ENCODE data around the gene IQSEC3.

Gene IQSEC3

DNA sequence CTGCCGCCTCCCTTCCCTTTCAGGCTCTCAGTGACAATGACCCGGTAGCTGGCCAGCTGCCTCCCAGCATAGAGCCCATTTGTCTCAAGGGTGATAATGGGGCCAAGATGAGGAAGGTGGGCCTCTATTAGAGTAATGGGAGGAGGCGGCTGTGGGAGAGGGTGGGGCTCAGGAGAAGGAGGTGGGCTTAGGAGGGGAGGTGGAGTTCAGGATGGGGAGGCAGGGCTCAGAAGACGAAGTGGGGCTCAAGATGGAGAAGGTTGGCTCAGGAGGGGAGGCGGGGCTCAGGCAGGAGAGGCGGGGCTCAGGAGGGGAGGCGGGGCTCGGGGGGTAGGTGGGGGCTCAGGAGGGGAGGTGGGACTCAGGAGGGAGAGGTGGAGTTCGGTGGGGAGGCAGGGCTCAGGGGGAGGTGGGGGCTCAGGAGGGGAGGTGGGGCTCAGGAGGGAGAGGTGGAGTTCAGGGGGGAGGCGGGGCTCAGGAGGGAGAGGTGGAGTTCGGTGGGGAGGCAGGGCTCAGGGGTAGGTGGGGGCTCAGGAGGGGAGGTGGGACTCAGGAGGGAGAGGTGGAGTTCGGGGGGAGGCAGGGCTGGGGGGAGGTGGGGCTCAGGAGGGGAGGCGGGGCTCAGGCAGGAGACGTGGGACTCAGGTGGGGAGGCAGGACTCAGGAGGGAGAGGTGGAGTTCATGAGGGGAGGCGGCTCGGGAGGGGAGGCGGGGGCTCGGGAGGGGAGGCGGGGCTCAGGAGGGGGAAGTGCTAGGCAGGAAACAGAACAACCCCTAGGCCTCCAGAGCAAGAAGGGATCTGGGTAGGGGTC lies 36.8 kb downstream of the IQSEC3 start:
- TF ChIP-seq, protein P1, sequence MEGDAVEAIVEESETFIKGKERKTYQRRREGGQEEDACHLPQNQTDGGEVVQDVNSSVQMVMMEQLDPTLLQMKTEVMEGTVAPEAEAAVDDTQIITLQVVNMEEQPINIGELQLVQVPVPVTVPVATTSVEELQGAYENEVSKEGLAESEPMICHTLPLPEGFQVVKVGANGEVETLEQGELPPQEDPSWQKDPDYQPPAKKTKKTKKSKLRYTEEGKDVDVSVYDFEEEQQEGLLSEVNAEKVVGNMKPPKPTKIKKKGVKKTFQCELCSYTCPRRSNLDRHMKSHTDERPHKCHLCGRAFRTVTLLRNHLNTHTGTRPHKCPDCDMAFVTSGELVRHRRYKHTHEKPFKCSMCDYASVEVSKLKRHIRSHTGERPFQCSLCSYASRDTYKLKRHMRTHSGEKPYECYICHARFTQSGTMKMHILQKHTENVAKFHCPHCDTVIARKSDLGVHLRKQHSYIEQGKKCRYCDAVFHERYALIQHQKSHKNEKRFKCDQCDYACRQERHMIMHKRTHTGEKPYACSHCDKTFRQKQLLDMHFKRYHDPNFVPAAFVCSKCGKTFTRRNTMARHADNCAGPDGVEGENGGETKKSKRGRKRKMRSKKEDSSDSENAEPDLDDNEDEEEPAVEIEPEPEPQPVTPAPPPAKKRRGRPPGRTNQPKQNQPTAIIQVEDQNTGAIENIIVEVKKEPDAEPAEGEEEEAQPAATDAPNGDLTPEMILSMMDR (conservative IDR thresholded peaks at IDR 0.05; ENCODE audit: low read length), result no peak
- TF ChIP-seq EZH2phosphoT487 (IDR thresholded peaks at IDR 0.05; ENCODE audit: borderline replicate concordance), result no peak
- no peaks in the 10 kb centered on the region for H3K79me2 ChIP-seq (ENCODE audit: insufficient read depth, low read length)
- no peak overlapping the region for H2AFZ ChIP-seq (ENCODE audit: low read length)
- 0 out of 2 replicates have a peak, but pooled peaks cover 3% of the 10 kb centered on the region for H3F3A ChIP-seq (ENCODE audit: low read depth)
- no peak overlapping the region for H3K4me3 ChIP-seq (ENCODE audit: low read length, poor library complexity, severe bottlenecking)
- no peaks in the 10 kb centered on the region for H3K9me2 ChIP-seq (replicated peaks; ENCODE audit: low read depth, low read length)
- H3K36me3 ChIP-seq (ENCODE audit: insufficient read depth, low read length), result no peaks in the 10 kb centered on the region
- no peaks in the 10 kb centered on the region for H3K9me3 ChIP-seq (ENCODE audit: insufficient read depth, low read depth, low read length)
- no peaks in the 10 kb centered on the region for H3K27me3 ChIP-seq (ENCODE audit: insufficient read depth, low read length, poor library complexity, severe bottlenecking)
- no peak overlapping the region for H3K4me2 ChIP-seq (ENCODE audit: low read depth, low read length, poor library complexity, severe bottlenecking)
- H4K20me1 ChIP-seq (ENCODE audit: insufficient read depth, low read length, poor library complexity, severe bottlenecking), result no peaks in the 10 kb centered on the region
- peak overlapping the region; percentile 38 for H3K9ac ChIP-seq (ENCODE audit: low read depth, low read length, poor library complexity, severe bottlenecking)
- peaks cover 51% of the 10 kb centered on the region for H3K4me1 ChIP-seq (ENCODE audit: insufficient read depth, low read length, poor library complexity, severe bottlenecking)

DNA sequence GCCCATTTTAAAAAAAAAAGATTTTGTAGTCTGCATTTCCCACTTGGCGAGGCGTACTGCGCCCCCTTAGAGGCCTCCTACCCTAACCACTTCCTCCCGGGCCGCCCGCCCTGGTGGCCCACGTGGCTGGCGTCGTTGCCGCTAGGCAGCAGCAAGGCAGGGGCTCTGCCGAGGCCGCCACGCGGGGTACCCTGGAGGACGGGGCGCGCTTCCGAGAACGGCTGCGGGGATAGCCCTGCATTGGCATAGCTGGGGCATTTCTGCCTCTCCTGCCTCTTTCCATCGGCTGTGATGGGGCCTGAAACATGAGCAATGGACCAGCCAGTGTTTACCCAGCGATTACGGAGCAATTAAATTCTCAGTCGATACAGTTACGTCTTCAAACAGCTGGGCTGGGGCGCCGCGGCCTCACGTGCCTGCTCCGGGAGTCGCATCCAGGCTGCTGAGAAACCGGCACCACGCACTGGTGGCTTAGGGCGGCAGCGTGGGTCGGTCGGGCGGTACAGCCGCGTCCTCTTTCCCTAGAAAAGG lies 38.0 kb downstream of the IQSEC3 start:
- Histone ChIP-seq H3F3A (ENCODE audit: low read depth) (0 out of 2 replicates have a peak, but pooled peaks cover 3% of the 10 kb centered on the region), H4K20me1 (ENCODE audit: insufficient read depth, low read length, poor library complexity, severe bottlenecking) (no peaks in the 10 kb centered on the region), H3K9me3 (ENCODE audit: insufficient read depth, low read depth, low read length) (no peaks in the 10 kb centered on the region), H3K4me1 (ENCODE audit: insufficient read depth, low read length, poor library complexity, severe bottlenecking) (peaks cover 60% of the 10 kb centered on the region), H3K4me3 (ENCODE audit: low read length, poor library complexity, severe bottlenecking) (no peak overlapping the region), H3K9me2 (replicated peaks; ENCODE audit: low read depth, low read length) (no peaks in the 10 kb centered on the region), H2AFZ (ENCODE audit: low read length) (no peak overlapping the region), H3K9ac (ENCODE audit: low read depth, low read length, poor library complexity, severe bottlenecking) (peak overlapping the region; percentile 38), H3K4me2 (ENCODE audit: low read depth, low read length, poor library complexity, severe bottlenecking) (peak overlapping the region; percentile 43), H3K79me2 (ENCODE audit: insufficient read depth, low read length) (no peaks in the 10 kb centered on the region), H3K27me3 (ENCODE audit: insufficient read depth, low read length, poor library complexity, severe bottlenecking) (no peaks in the 10 kb centered on the region), H3K36me3 (ENCODE audit: insufficient read depth, low read length) (no peaks in the 10 kb centered on the region)
- no peak for TF ChIP-seq EZH2phosphoT487 (IDR thresholded peaks at IDR 0.05; ENCODE audit: borderline replicate concordance)
- TF ChIP-seq, protein P1 (conservative IDR thresholded peaks at IDR 0.05; ENCODE audit: low read length), result no peak

DNA sequence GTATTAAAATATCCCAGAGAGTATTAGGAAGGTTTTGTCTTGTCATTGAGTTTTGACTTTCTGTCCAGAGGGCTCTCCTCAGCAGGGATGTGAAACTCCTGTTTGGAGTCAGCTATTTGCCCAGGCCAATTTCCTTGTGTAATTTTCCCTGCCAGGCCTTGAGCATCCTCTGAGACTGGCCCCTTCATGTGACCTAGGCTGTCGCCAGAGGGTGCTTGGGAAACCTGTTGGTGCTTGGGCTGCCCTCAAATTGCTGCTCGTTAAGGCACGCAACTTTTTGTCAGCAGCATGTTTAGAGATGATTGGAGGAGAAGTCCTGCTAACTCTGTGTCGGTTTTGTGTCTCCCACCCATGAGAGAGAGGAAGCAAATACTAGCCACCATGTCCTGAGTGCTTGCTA lies 39.1 kb downstream of the IQSEC3 start:
- Histone ChIP-seq H3K4me2 (ENCODE audit: low read depth, low read length, poor library complexity, severe bottlenecking) (no peak overlapping the region), H3K4me3 (ENCODE audit: low read length, poor library complexity, severe bottlenecking) (no peak overlapping the region), H3K4me1 (ENCODE audit: insufficient read depth, low read length, poor library complexity, severe bottlenecking) (peaks cover 67% of the 10 kb centered on the region), H3K27me3 (ENCODE audit: insufficient read depth, low read length, poor library complexity, severe bottlenecking) (no peaks in the 10 kb centered on the region), H2AFZ (ENCODE audit: low read length) (no peak overlapping the region), H3K9ac (ENCODE audit: low read depth, low read length, poor library complexity, severe bottlenecking) (no peak overlapping the region), H4K20me1 (ENCODE audit: insufficient read depth, low read length, poor library complexity, severe bottlenecking) (no peaks in the 10 kb centered on the region), H3F3A (ENCODE audit: low read depth) (0 out of 2 replicates have a peak, but pooled peaks cover 3% of the 10 kb centered on the region), H3K36me3 (ENCODE audit: insufficient read depth, low read length) (no peaks in the 10 kb centered on the region), H3K9me2 (replicated peaks; ENCODE audit: low read depth, low read length) (no peaks in the 10 kb centered on the region), H3K9me3 (ENCODE audit: insufficient read depth, low read depth, low read length) (no peaks in the 10 kb centered on the region), H3K79me2 (ENCODE audit: insufficient read depth, low read length) (no peaks in the 10 kb centered on the region)
- no peak for TF ChIP-seq EZH2phosphoT487 (IDR thresholded peaks at IDR 0.05; ENCODE audit: borderline replicate concordance)
- TF ChIP-seq, protein P1 (conservative IDR thresholded peaks at IDR 0.05; ENCODE audit: low read length), result no peak

Measured in Loucy (cell line).